Ovary (tissue), 9 donors: Measurements from ENCODE around the gene BCL2L13. TPM values are rescaled to one million over a fixed set of nuclear protein-coding genes. Genes with fewer than 3 reads are reported as not detected.

Experiments
- DNase-seq, 5 donors: peaks; one replicate each; pipeline ENCODE4 v3.0.0-alpha.2; 2019 to 2020
- H3K27ac ChIP-seq, 2 donors: fragments of 200-600 bp; one replicate each; pipeline versions ENCODE4 v1.5.1 to v1.8.0; 2019 to 2022
- H3K27me3 ChIP-seq: fragments of 200-600 bp; one replicate; pipeline ENCODE4 v1.8.0; 2022
- H3K36me3 ChIP-seq: fragments of 200-600 bp; sonication (generic); one replicate; pipeline ENCODE4 v1.5.1; 2019
- H3K4me1 ChIP-seq: one replicate; pipeline ENCODE4 v1.8.1; 2013; ENCODE audit warnings: mild to moderate bottlenecking, moderate library complexity; ENCODE audit not compliant: insufficient read depth
- H3K4me3 ChIP-seq: fragments of 200-600 bp; sonication (generic); one replicate; pipeline ENCODE4 v1.5.1; 2017
- H3K9me3 ChIP-seq, 2 donors: fragments of 200-600 bp in 1 of 2; sonication (generic) in 1 of 2; one replicate each; pipeline versions ENCODE4 v1.5.1 to v1.8.1; 2013 to 2019; ENCODE audit warnings: mild to moderate bottlenecking in 1 of 2, moderate library complexity in 1 of 2
- CTCF ChIP-seq, 3 donors: fragments of 450-650 bp in 2 of 3; fragments of 200-600 bp in 1 of 3; IDR thresholded peaks; one replicate each; pipeline versions ENCODE4 v1.5.1 to v1.8.0; 2016 to 2022; ENCODE audit warnings: antibody characterized with exemption in 3 of 3, mild to moderate bottlenecking in 1 of 3
- EP300 ChIP-seq: sonication (generic); formaldehyde crosslinking; IDR thresholded peaks from one replicate; pipeline ENCODE4 v1.6.1; 2017; ENCODE audit warnings: antibody characterized with exemption
- POLR2A ChIP-seq: fragments of 450-650 bp; IDR thresholded peaks from one replicate; pipeline ENCODE4 v1.6.1; 2017; ENCODE audit warnings: antibody characterized with exemption, mild to moderate bottlenecking, moderate library complexity
- WGBS, 3 donors: extraction: QIAGEN DNeasy Blood & Tissue Kit in 1 of 3; methylation state at CpG; one replicate each; pipeline versions ENCODE4 v1.1.5 to v1.1.7; 2013 to 2017; 5-methylcytosine and 5-hydroxymethylcytosine counted together
- intact Hi-C, 4 donors: fragments of 100-400 bp; cut with DNase I; formaldehyde crosslinking; loops; one replicate each; pipeline versions ENCODE4 v1.11.0 to v1.15.1; 2022 to 2023
- polyA plus RNA-seq, 2 donors: library from polyadenylated mRNA; stranded (reverse); fragments of 200-250 nt in 1 of 2; fragments of 350-450 nt in 1 of 2; fragmentation: Illumina TruSeq in 1 of 2; extraction: RNeasy Lipid Tissue Mini Kit (QIAGEN cat#74804) in 1 of 2; gene quantifications; one replicate each; pipeline ENCODE4 v1.2.3, GENCODE V29; 2013 to 2014
- total RNA-seq, 7 donors: library from RNA; depleted of rRNA in 2 of 7; stranded (reverse); fragments of >200 nt in 2 of 7; fragmentation: NEBNext Ultra II Directional in 3 of 7; extraction: Animal tissue kit (Norgen Biotek cat#: 25700) in 3 of 7; gene quantifications; one replicate each; pipeline versions ENCODE4 v1.1.0 to v1.2.4, GENCODE V29; 2016 to 2023
- donor health status: DM: no; HTN: no; CAD: no; lungs with moderate emphysema.
- donor health status: DM: no; HTN: no; CAD: no.
- donor health status: Bipolar disorder and iron deficiency.
- donor health status: DM: yes; HTN: yes; CAD: no.
- donor health status: DM: no; HTN: no; CAD: no.
- donor health status: DM: yes; HTN: yes; CAD: no.

BCL2L13 gene
- total and polyA plus RNA-seq, 9 donors, result 19.9 to 39.5 (median 33.8) TPM

DNA sequence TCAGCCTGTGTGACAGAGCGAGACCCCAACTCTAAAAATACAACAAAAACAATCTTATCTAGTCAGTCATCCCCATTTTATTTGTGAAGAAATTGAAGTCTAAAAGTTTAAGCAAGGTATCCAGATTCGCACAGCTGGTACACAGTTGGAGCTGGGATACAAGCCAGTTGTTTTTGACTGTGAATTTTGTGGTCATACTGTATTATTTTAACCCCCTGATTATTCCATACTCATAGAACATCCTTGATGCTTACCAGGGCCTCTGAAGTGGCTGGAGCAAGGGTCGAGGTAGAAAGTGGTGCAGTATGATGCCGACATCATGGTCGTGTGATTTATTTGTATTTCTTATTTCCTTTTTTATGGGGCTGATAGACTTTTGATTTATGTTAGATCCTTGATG is 85.7 kb downstream of the BCL2L13 start:
- Histone ChIP-seq H3K9me3 (no peaks in the 10 kb centered on the region), H3K4me3 (no peak overlapping the region), H3K27ac (no peak overlapping the region), H3K4me1 (peaks cover 6% of the 10 kb centered on the region), H3K36me3 (no peaks in the 10 kb centered on the region), H3K27me3 (no peaks in the 10 kb centered on the region)
- no peak for TF ChIP-seq EP300
- TF ChIP-seq CTCF (IDR thresholded peaks at IDR 0.05), result no peak
- no peak for TF ChIP-seq POLR2A
- WGBS, 3 donors, result 12 to 46% (median 24%) methylated on average over 5 of the region's 5 CpGs
- no peak for DNase-seq
- intact Hi-C loops, result no loop called here

DNA sequence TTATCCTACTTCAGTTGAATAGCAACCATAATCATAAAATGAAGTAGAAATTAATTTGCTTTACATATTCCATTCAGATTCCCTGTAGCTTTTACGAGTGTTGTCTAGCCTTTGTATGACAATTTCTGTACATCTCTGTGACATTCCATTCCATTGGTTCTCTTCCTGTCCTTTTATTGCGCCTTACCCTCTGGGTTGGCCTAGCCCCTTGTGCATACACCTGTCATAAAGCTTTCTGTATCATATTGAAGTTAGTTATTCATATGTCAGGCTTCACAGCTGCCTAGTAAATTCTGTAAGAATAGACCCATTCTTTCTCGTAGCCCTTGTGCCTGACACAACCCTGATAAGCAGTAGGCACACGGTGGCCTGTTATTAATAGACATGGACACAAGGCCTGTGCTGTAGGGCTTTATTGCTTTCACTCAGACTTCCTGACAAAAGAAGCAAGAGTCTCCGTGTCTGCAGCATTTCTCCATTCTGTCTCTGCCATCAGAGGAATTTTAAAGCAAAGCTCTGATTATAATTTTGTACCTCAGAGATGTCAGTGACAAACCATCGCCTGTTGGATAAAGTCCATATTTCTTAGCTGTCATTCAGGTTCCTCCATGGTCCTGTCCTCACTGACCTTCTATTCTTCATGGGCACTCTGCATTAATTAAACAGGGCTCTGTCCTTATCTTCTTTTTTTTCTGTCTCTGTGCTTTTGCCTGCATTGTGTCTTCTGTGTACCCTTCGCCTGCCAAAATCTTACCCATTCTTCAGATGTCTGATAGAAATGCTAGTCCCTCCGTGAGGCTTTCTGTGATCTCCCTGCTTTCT is 86.3 kb downstream of the BCL2L13 start:
- Histone ChIP-seq H3K27me3 (no peaks in the 10 kb centered on the region), H3K36me3 (no peaks in the 10 kb centered on the region), H3K4me3 (no peak overlapping the region), H3K27ac (no peak overlapping the region), H3K9me3 (no peaks in the 10 kb centered on the region), H3K4me1 (peaks cover 6% of the 10 kb centered on the region)
- 43 to 60% (median 45%) methylated on average over 8 of the region's 8 CpGs for WGBS, 3 donors
- intact Hi-C loops, result no loop called here
- no peak for DNase-seq
- TF ChIP-seq EP300 (no peak), CTCF (IDR thresholded peaks at IDR 0.05) (no peak), POLR2A (no peak)

GRCh38 chr22:17725500-17725796 is 86.9 kb downstream of the BCL2L13 start:
- TF ChIP-seq EP300 (no peak), POLR2A (no peak), CTCF (IDR thresholded peaks at IDR 0.05) (no peak)
- DNase-seq, result no peak
- intact Hi-C loops, result no loop called here
- H3K9me3 ChIP-seq, result no peaks in the 10 kb centered on the region
- no peaks in the 10 kb centered on the region for H3K27me3 ChIP-seq
- H3K4me1 ChIP-seq, result peaks cover 6% of the 10 kb centered on the region
- H3K27ac ChIP-seq, result no peak overlapping the region
- no peaks in the 10 kb centered on the region for H3K36me3 ChIP-seq
- no peak overlapping the region for H3K4me3 ChIP-seq

DNA sequence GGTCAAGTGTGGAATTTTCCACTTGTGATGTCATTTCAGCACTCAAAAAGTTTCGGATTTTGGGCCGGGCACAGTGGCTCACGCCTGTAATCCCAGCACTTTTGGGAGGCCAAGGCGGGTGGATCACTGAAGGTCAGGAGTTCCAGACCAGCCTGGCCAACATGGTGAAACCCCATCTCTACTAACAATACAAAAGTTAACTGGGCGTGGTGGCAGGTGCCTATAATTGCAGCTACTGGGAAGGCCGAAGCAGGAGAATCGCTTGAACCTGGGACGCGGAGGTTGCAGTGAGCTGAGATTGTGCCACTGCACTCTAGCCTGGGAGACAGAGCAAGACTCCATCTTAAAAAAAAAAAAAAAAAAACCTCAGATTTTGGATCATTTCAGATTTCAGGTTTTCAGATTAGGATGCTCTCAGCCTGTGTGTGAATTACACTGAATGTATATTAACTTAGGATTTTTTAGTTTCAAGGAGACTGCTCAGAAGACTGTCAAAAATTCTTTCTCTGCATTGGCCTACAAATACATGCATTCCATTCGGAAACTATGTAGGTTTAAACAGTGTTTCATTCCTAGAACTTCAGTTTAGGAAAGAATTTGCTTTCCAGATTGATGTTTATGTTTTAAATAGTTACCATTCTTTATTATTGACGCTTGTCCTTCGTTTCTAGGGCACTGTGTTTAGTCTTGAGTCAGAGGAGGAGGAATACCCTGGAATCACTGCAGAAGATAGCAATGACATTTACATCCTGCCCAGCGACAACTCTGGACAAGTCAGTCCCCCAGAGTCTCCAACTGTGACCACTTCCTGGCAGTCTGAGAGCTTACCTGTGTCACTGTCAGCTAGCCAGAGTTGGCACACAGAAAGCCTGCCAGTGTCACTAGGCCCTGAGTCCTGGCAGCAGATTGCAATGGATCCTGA is 87.7 kb downstream of the BCL2L13 start:
- 64 to 72% (median 66%) methylated on average over 13 of the region's 13 CpGs for WGBS, 3 donors

More for the DNA sequence above, 87.7 kb downstream of the BCL2L13 start:
- H3K4me3 ChIP-seq, result no peak overlapping the region
- no peak for DNase-seq
- no peaks in the 10 kb centered on the region for H3K27me3 ChIP-seq
- H3K4me1 ChIP-seq, result peaks cover 6% of the 10 kb centered on the region
- intact Hi-C loops, result no loop called here
- no peaks in the 10 kb centered on the region for H3K36me3 ChIP-seq
- H3K27ac ChIP-seq, result no peak overlapping the region
- H3K9me3 ChIP-seq, result no peaks in the 10 kb centered on the region
- TF ChIP-seq CTCF (IDR thresholded peaks at IDR 0.05) (no peak), POLR2A (no peak), EP300 (no peak)
